Mucosa of descending colon (tissue), 3 donors: Measurements from ENCODE around the gene NKX2-8. TPM values are rescaled to one million over a fixed set of nuclear protein-coding genes. Genes with fewer than 3 reads are reported as not detected.

ENCODE experiments used
- ATAC-seq: fragments of 200-7000 bp; cut with Tn5 transposase; one replicate; pipeline ENCODE4 v1.9.1; 2020; ENCODE audit warnings: mild to moderate bottlenecking, moderate library complexity
- DNase-seq, 3 donors: peaks; one replicate each; pipeline ENCODE4 v3.0.0-alpha.2; 2020
- H3K36me3 ChIP-seq: fragments of 200-600 bp; one replicate; pipeline ENCODE4 v1.8.0; 2021; ENCODE audit warnings: low read depth, mild to moderate bottlenecking
- H3K4me1 ChIP-seq: fragments of 200-600 bp; one replicate; pipeline ENCODE4 v1.8.0; 2021; ENCODE audit warnings: low read depth, mild to moderate bottlenecking
- H3K4me3 ChIP-seq: fragments of 200-600 bp; one replicate; pipeline ENCODE4 v1.8.0; 2021; ENCODE audit warnings: mild to moderate bottlenecking
- H3K9me3 ChIP-seq: fragments of 200-600 bp; one replicate; pipeline ENCODE4 v1.8.0; 2021; ENCODE audit warnings: mild to moderate bottlenecking
- intact Hi-C, 2 donors: fragments of 100-400 bp; cut with DNase I in 1 of 2; cut with micrococcal nuclease in 1 of 2; formaldehyde crosslinking; loops; one replicate each; pipeline versions ENCODE4 v1.11.0 to v1.11.1; 2022; cut with DNase I, micrococcal nuclease
- total RNA-seq, 3 donors: library from RNA; stranded (reverse); fragmentation: NEBNext Ultra II Directional in 2 of 3; extraction: Animal tissue kit (Norgen Biotek cat#: 25700) in 2 of 3; gene quantifications; one replicate each; pipeline versions ENCODE4 v1.2.1 to v1.2.4, GENCODE V29; 2021 to 2023
- TF ChIP-seq, protein P1 (sequence below): fragments of 200-600 bp; IDR thresholded peaks from one replicate; pipeline ENCODE4 v1.8.0; 2022; ENCODE audit warnings: antibody characterized with exemption, mild to moderate bottlenecking
- donor health status: DM: no; HTN: no; CAD: no; lungs with moderate emphysema.
- donor health status: DM: no; HTN: no; CAD: no.
- donor health status: DM: no; HTN: yes; CAD: no.

Gene NKX2-8
- total RNA-seq, 3 donors from 2014 or later, result not detected

DNA sequence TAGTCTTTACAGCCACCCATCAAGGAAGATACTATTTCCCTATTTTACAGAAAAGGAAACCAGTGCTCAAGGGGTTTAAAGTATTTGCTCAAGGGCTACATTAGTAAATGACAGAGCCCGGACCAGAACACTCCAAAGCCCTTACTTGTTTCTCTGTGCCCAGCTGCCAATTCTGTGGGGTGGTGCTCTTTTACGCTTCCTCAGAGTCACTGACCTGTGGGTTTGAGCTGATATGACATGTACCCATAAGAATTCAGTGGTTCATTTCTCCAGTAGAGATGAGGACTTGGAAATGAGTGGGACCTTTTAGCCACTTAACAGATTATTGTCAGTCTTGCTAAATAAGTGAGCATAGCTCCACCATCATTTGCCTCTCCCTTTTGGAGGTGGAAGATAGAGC lies 37.4 kb upstream of the NKX2-8 start:
- Histone ChIP-seq H3K9me3 (no peaks in the 10 kb centered on the region), H3K4me3 (no peak overlapping the region), H3K4me1 (no peaks in the 10 kb centered on the region), H3K36me3 (no peaks in the 10 kb centered on the region)
- intact Hi-C loops, result no loop called here
- ATAC-seq (no peak), DNase-seq (no peak)
- TF ChIP-seq, protein P1, sequence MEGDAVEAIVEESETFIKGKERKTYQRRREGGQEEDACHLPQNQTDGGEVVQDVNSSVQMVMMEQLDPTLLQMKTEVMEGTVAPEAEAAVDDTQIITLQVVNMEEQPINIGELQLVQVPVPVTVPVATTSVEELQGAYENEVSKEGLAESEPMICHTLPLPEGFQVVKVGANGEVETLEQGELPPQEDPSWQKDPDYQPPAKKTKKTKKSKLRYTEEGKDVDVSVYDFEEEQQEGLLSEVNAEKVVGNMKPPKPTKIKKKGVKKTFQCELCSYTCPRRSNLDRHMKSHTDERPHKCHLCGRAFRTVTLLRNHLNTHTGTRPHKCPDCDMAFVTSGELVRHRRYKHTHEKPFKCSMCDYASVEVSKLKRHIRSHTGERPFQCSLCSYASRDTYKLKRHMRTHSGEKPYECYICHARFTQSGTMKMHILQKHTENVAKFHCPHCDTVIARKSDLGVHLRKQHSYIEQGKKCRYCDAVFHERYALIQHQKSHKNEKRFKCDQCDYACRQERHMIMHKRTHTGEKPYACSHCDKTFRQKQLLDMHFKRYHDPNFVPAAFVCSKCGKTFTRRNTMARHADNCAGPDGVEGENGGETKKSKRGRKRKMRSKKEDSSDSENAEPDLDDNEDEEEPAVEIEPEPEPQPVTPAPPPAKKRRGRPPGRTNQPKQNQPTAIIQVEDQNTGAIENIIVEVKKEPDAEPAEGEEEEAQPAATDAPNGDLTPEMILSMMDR, result no peak

GRCh38 chr14:36619131-36619530 lies 36.7 kb upstream of the NKX2-8 start:
- TF ChIP-seq, protein P1, result no peak
- no peaks in the 10 kb centered on the region for H3K36me3 ChIP-seq
- H3K4me3 ChIP-seq, result no peak overlapping the region
- DNase-seq (no peak), ATAC-seq (no peak)
- H3K4me1 ChIP-seq, result no peaks in the 10 kb centered on the region
- intact Hi-C loops, result no loop called here
- H3K9me3 ChIP-seq, result no peaks in the 10 kb centered on the region

GRCh38 chr14:36618641-36619040 lies 36.2 kb upstream of the NKX2-8 start:
- TF ChIP-seq, protein P1, result no peak
- intact Hi-C loops, result no loop called here
- ATAC-seq (no peak), DNase-seq (no peak)
- Histone ChIP-seq H3K4me3 (no peak overlapping the region), H3K36me3 (no peaks in the 10 kb centered on the region), H3K9me3 (no peaks in the 10 kb centered on the region), H3K4me1 (no peaks in the 10 kb centered on the region)

- DNase-seq (no peak), ATAC-seq (no peak)
- Histone ChIP-seq H3K4me1 (no peaks in the 10 kb centered on the region), H3K9me3 (no peaks in the 10 kb centered on the region), H3K36me3 (no peaks in the 10 kb centered on the region), H3K4me3 (no peak overlapping the region)
- TF ChIP-seq, protein P1, result no peak
- intact Hi-C loops, result no loop called here
These were observed 35.4 kb upstream of the NKX2-8 start for GRCh38 chr14:36617824-36618223.

- intact Hi-C loops, result no loop called here
- H3K4me1 ChIP-seq, result no peaks in the 10 kb centered on the region
- H3K4me3 ChIP-seq, result no peak overlapping the region
- TF ChIP-seq, protein P1, result no peak
- no peak for DNase-seq
- no peak for ATAC-seq
- H3K9me3 ChIP-seq, result no peaks in the 10 kb centered on the region
- H3K36me3 ChIP-seq, result no peaks in the 10 kb centered on the region
These were observed 23.1 kb upstream of the NKX2-8 start for GRCh38 chr14:36605506-36605857.
